CD4-positive, CD25-positive, alpha-beta regulatory T cell (primary cell): ENCODE measurements around the gene CD300LD. TPM values are rescaled to one million over a fixed set of nuclear protein-coding genes. Genes with fewer than 3 reads are reported as not detected.

Source experiments
- ATAC-seq, 2 donors: fragments of 150-1000 bp; cut with Tn5 transposase; one replicate each; pipeline ENCODE4 v1.10.0; 2021; ENCODE audit warnings: low read depth in 2 of 2, moderate number of reproducible peaks in 2 of 2, moderate library complexity in 1 of 2
- DNase-seq, 3 donors: peaks; one replicate each; pipeline versions ENCODE4 v3.0.0 to v3.0.0-alpha.2; 2012 to 2022; ENCODE audit warnings: mixed read lengths in 1 of 3
- H3K27ac ChIP-seq: one replicate; pipeline ENCODE4 v1.7.0; 2013; ENCODE audit warnings: mild to moderate bottlenecking, low read length; ENCODE audit not compliant: insufficient read depth, poor library complexity, severe bottlenecking
- H3K27me3 ChIP-seq: one replicate; pipeline ENCODE4 v1.7.0; 2013; ENCODE audit warnings: low read length; ENCODE audit not compliant: control insufficient read depth, insufficient read depth
- H3K36me3 ChIP-seq: one replicate; pipeline ENCODE4 v1.7.0; 2013; ENCODE audit warnings: mild to moderate bottlenecking, low read length, moderate library complexity; ENCODE audit not compliant: control insufficient read depth, insufficient read depth
- H3K4me1 ChIP-seq: 2 replicates; pipeline ENCODE4 v1.7.0; 2013; ENCODE audit warnings: mild to moderate bottlenecking, low read length; ENCODE audit not compliant: insufficient read depth, control insufficient read depth, poor library complexity, severe bottlenecking
- H3K4me3 ChIP-seq: one replicate; pipeline ENCODE4 v1.7.0; 2013; ENCODE audit warnings: low read depth, mild to moderate bottlenecking, low read length, moderate library complexity
- H3K9me3 ChIP-seq, 2 experiments: 1 replicate in 1 of 2; 2 replicates in 1 of 2; pipeline ENCODE4 v1.7.0; 2013; ENCODE audit warnings: low read length in 2 of 2, mild to moderate bottlenecking in 1 of 2, moderate library complexity in 1 of 2; ENCODE audit not compliant: control insufficient read depth in 2 of 2
- H3K27ac Mint-ChIP-seq, 3 donors: one replicate each; pipeline ENCODE4 v1.8.0; 2020 to 2022; ENCODE audit warnings: mild to moderate bottlenecking in 3 of 3, mixed read lengths in 3 of 3, moderate library complexity in 2 of 3
- H3K27me3 Mint-ChIP-seq: one replicate; pipeline ENCODE4 v1.8.0; 2022; ENCODE audit warnings: mild to moderate bottlenecking, mixed read lengths
- H3K36me3 Mint-ChIP-seq: one replicate; pipeline ENCODE4 v1.8.0; 2020; ENCODE audit warnings: mixed read lengths
- H3K4me1 Mint-ChIP-seq, 4 donors: one replicate each; pipeline ENCODE4 v1.8.0; 2020 to 2022; ENCODE audit warnings: mixed read lengths in 4 of 4, mild to moderate bottlenecking in 1 of 4
- H3K4me3 Mint-ChIP-seq, 4 donors: one replicate each; pipeline ENCODE4 v1.8.0; 2020 to 2022; ENCODE audit warnings: mild to moderate bottlenecking in 4 of 4, mixed read lengths in 4 of 4, moderate library complexity in 3 of 4
- H3K9me3 Mint-ChIP-seq, 7 donors: one replicate each; pipeline ENCODE4 v1.8.0; 2020 to 2022; ENCODE audit warnings: mixed read lengths in 7 of 7, mild to moderate bottlenecking in 3 of 7, moderate library complexity in 2 of 7
- polyA plus RNA-seq, 4 donors: library from polyadenylated mRNA; unstranded; fragments of 300-500 nt; fragmentation: Illumina TruSeq; gene quantifications; one replicate each; pipeline ENCODE4 v1.2.3, GENCODE V29; 2021
- total RNA-seq: library from RNA; stranded (reverse); gene quantifications from one replicate; pipeline ENCODE4 v1.2.3, GENCODE V29; 2022

Gene CD300LD
- total and polyA plus RNA-seq, 5 donors from 2014 or later, result not detected

- Mint-ChIP-seq H3K27ac (no peak overlapping the region), H3K4me3 (no peak overlapping the region), H3K9me3 (peaks cover 0 to 2% (median 0%) of the 10 kb centered on the region in 7 donors), H3K4me1 (no peaks in the 10 kb centered on the region), H3K27me3 (peaks cover 44% of the 10 kb centered on the region), H3K36me3 (no peaks in the 10 kb centered on the region)
- H3K4me3 ChIP-seq, result no peak overlapping the region
- H3K27me3 ChIP-seq, result peaks cover 13% of the 10 kb centered on the region
- H3K27ac ChIP-seq, result no peak overlapping the region
- no peaks in the 10 kb centered on the region for H3K4me1 ChIP-seq
- no peaks in the 10 kb centered on the region for H3K9me3 ChIP-seq
- no peak for ATAC-seq
- H3K36me3 ChIP-seq, result no peaks in the 10 kb centered on the region
- no peak for DNase-seq
Observed at GRCh38 chr17:74619077-74619673, 27.1 kb upstream of the CD300LD start.

- no peaks in the 10 kb centered on the region for H3K36me3 ChIP-seq
- Mint-ChIP-seq H3K27ac (no peak overlapping the region), H3K9me3 (peaks cover 0 to 2% (median 0%) of the 10 kb centered on the region in 7 donors), H3K4me1 (no peaks in the 10 kb centered on the region), H3K27me3 (peaks cover 39% of the 10 kb centered on the region), H3K36me3 (no peaks in the 10 kb centered on the region), H3K4me3 (no peak overlapping the region)
- no peaks in the 10 kb centered on the region for H3K9me3 ChIP-seq
- H3K27ac ChIP-seq, result no peak overlapping the region
- no peaks in the 10 kb centered on the region for H3K4me1 ChIP-seq
- DNase-seq, result no peak
- peaks cover 10% of the 10 kb centered on the region for H3K27me3 ChIP-seq
- no peak for ATAC-seq
- H3K4me3 ChIP-seq, result no peak overlapping the region
Observed at GRCh38 chr17:74618451-74618850, 26.4 kb upstream of the CD300LD start.

- no peaks in the 10 kb centered on the region for H3K9me3 ChIP-seq
- H3K27me3 ChIP-seq, result peaks cover 4% of the 10 kb centered on the region
- H3K4me3 Mint-ChIP-seq, result no peak overlapping the region
- DNase-seq, result no peak
- H3K4me1 Mint-ChIP-seq, result no peaks in the 10 kb centered on the region
- H3K36me3 Mint-ChIP-seq, result no peaks in the 10 kb centered on the region
- H3K27ac Mint-ChIP-seq, result no peak overlapping the region
- no peak for ATAC-seq
- H3K27ac ChIP-seq, result no peak overlapping the region
- H3K27me3 Mint-ChIP-seq, result peaks cover 34% of the 10 kb centered on the region
- no peaks in the 10 kb centered on the region for H3K4me1 ChIP-seq
- H3K9me3 Mint-ChIP-seq, result peaks cover 0 to 2% (median 0%) of the 10 kb centered on the region in 7 donors
- H3K36me3 ChIP-seq, result no peaks in the 10 kb centered on the region
- no peak overlapping the region for H3K4me3 ChIP-seq
Observed at GRCh38 chr17:74616696-74617095, 24.6 kb upstream of the CD300LD start.

- H3K4me3 ChIP-seq, result no peak overlapping the region
- ATAC-seq (no peak), DNase-seq (no peak)
- H3K9me3 ChIP-seq, result no peaks in the 10 kb centered on the region
- no peaks in the 10 kb centered on the region for H3K36me3 ChIP-seq
- H3K27ac Mint-ChIP-seq, result no peak overlapping the region
- H3K27me3 ChIP-seq, result peaks cover 7% of the 10 kb centered on the region
- no peaks in the 10 kb centered on the region for H3K4me1 ChIP-seq
- no peak overlapping the region for H3K4me3 Mint-ChIP-seq
- no peak overlapping the region for H3K27ac ChIP-seq
- H3K4me1 Mint-ChIP-seq, result no peaks in the 10 kb centered on the region
- peaks cover 37% of the 10 kb centered on the region for H3K27me3 Mint-ChIP-seq
- no peaks in the 10 kb centered on the region for H3K36me3 Mint-ChIP-seq
- H3K9me3 Mint-ChIP-seq, result peaks cover 0 to 3% (median 1%) of the 10 kb centered on the region in 7 donors
Observed at GRCh38 chr17:74612046-74612445, 20.0 kb upstream of the CD300LD start.

GRCh38 chr17:74610108-74610507 is 18.0 kb upstream of the CD300LD start:
- Mint-ChIP-seq H3K27me3 (peaks cover 25% of the 10 kb centered on the region), H3K4me1 (no peaks in the 10 kb centered on the region), H3K4me3 (no peak overlapping the region), H3K27ac (no peak overlapping the region), H3K36me3 (no peaks in the 10 kb centered on the region), H3K9me3 (peaks cover 0 to 3% (median 1%) of the 10 kb centered on the region in 7 donors)
- Histone ChIP-seq H3K9me3 (no peaks in the 10 kb centered on the region), H3K4me1 (no peaks in the 10 kb centered on the region), H3K27ac (no peak overlapping the region), H3K27me3 (peaks cover 7% of the 10 kb centered on the region), H3K36me3 (no peaks in the 10 kb centered on the region), H3K4me3 (no peak overlapping the region)
- DNase-seq (peak in 1 of 3 donors; percentile 14), ATAC-seq (no peak)

GRCh38 chr17:74608511-74608910 is 16.4 kb upstream of the CD300LD start:
- no peak for ATAC-seq
- no peak overlapping the region for H3K4me3 Mint-ChIP-seq
- peaks cover 19% of the 10 kb centered on the region for H3K27me3 Mint-ChIP-seq
- no peaks in the 10 kb centered on the region for H3K36me3 Mint-ChIP-seq
- no peak overlapping the region for H3K27ac Mint-ChIP-seq
- no peak for DNase-seq
- Histone ChIP-seq H3K4me3 (no peak overlapping the region), H3K27me3 (peaks cover 8% of the 10 kb centered on the region), H3K36me3 (no peaks in the 10 kb centered on the region), H3K4me1 (no peaks in the 10 kb centered on the region), H3K9me3 (no peaks in the 10 kb centered on the region), H3K27ac (no peak overlapping the region)
- peaks cover 0 to 3% (median 1%) of the 10 kb centered on the region in 7 donors for H3K9me3 Mint-ChIP-seq
- no peaks in the 10 kb centered on the region for H3K4me1 Mint-ChIP-seq

- no peak for DNase-seq
- H3K9me3 Mint-ChIP-seq, result peaks cover 0 to 3% (median 1%) of the 10 kb centered on the region in 7 donors
- H3K27ac Mint-ChIP-seq, result no peak overlapping the region
- H3K27me3 Mint-ChIP-seq, result peaks cover 19% of the 10 kb centered on the region
- Histone ChIP-seq H3K27ac (no peak overlapping the region), H3K36me3 (no peaks in the 10 kb centered on the region), H3K4me1 (no peaks in the 10 kb centered on the region), H3K27me3 (peaks cover 10% of the 10 kb centered on the region), H3K4me3 (no peak overlapping the region), H3K9me3 (no peaks in the 10 kb centered on the region)
- ATAC-seq, result no peak
- no peaks in the 10 kb centered on the region for H3K36me3 Mint-ChIP-seq
- no peak overlapping the region for H3K4me3 Mint-ChIP-seq
- no peaks in the 10 kb centered on the region for H3K4me1 Mint-ChIP-seq
Observed at GRCh38 chr17:74607221-74607620, 15.1 kb upstream of the CD300LD start.

GRCh38 chr17:74606050-74606449 is 14.0 kb upstream of the CD300LD start:
- Mint-ChIP-seq H3K9me3 (peaks cover 0 to 3% (median 1%) of the 10 kb centered on the region in 7 donors), H3K27ac (no peak overlapping the region), H3K36me3 (no peaks in the 10 kb centered on the region), H3K4me1 (no peaks in the 10 kb centered on the region), H3K4me3 (no peak overlapping the region), H3K27me3 (peaks cover 19% of the 10 kb centered on the region)
- Histone ChIP-seq H3K27me3 (peaks cover 8% of the 10 kb centered on the region), H3K27ac (no peak overlapping the region), H3K4me3 (no peak overlapping the region), H3K9me3 (no peaks in the 10 kb centered on the region), H3K36me3 (no peaks in the 10 kb centered on the region), H3K4me1 (no peaks in the 10 kb centered on the region)
- ATAC-seq (no peak), DNase-seq (no peak)
